Hindlimb muscle (tissue), 1 donor: ENCODE results near the gene STH. TPM values are rescaled to one million over a fixed set of nuclear protein-coding genes. Genes with fewer than 3 reads are reported as not detected.

Experiments
- DNase-seq: peaks from one replicate; pipeline ENCODE4 v3.0.0-alpha.2; 2013
- polyA plus RNA-seq: library from polyadenylated mRNA; unstranded; fragments of 120-200 nt; gene quantifications from one replicate; pipeline ENCODE4 v1.2.1, GENCODE V29; 2013; ENCODE audit not compliant: insufficient read length

The STH gene
- polyA plus RNA-seq, 1 donor, result not detected

DNA sequence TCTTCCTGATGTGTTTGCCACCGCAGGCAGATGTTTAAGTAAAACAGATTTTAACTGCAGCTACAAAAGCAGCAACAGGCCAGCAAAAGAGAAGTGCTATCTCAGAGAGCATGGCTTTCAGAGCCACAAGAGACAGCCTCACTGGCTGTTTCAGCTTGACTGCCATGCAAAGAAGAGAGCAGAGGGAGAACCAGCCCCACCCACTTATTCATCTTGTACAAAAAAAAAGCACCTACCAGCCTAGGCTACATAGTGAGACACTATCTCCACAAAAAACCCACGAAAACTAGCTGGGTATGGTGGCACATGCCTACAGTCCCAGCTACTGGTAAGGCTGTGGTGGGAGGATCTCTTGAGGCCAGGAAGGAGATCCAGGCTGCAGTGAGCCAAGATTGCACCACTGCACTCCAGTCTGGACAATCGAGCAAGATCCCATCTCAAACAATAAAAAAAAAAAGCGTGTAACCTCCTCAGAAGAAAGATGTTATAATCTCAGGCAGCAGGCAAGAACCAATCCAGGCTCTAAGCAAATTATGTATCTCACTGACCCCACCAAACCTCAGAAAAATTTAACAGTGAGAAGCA is 30.0 kb downstream of the STH start:
- no peak for DNase-seq

DNA sequence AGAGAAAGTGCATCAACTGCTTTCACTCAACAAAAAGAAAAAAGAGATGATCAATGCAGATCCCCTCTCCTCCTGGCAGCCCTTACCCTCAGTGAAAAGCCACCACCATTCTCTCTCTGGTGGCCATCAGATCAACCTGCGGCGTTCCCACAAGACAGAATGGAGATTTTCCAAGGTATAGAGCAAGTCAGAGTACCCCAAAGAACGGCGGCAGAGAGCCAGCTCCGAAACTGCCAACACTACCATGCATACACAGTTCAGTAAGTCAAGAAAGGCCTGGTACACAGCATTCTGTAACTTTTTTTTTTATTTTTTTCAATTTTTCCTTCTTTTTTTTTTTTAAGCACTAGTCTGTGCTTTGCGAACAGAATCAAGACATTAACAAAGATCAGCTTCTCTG is 30.6 kb downstream of the STH start:
- no peak for DNase-seq

DNA sequence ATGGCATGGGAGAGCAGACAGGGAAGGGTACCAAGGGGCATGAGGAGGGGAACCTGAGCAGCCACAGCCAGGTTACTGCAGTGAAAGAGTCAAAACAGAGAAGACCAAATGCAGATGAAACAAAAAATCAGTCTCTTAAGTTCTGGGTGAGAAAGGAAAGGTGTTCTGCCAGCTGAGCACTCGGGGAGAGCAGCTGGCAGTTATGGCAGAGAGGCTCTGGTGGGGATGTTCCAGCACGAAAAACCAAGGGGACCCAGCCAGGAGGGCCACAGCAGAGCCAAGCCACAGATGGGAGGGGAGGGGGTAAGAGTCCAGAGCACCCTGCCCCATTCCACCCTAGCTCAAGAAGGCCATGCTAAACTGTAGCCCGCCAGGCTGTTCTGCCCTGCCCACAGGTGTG is 31.7 kb downstream of the STH start:
- no peak for DNase-seq

DNA sequence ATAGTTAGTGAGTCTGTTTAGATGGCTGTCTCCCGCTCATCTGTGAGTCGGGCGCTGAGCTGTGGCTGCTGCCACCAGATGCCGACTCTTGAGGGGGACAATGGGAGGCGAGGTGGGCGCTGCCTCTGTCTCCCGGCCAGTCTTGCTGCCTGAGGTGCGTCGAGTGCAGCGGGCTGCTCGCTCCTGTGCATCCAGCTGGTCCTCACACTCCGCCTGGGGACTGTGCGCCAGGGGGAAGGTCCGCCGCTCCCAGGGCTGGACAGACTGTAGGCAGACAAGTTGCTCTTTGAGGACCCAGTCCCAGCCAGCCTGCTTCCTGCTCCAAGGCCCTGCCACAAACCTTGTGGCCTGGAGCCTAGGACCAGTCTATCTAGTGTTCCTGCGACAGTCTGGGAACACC is 32.4 kb downstream of the STH start:
- no peak for DNase-seq

DNA sequence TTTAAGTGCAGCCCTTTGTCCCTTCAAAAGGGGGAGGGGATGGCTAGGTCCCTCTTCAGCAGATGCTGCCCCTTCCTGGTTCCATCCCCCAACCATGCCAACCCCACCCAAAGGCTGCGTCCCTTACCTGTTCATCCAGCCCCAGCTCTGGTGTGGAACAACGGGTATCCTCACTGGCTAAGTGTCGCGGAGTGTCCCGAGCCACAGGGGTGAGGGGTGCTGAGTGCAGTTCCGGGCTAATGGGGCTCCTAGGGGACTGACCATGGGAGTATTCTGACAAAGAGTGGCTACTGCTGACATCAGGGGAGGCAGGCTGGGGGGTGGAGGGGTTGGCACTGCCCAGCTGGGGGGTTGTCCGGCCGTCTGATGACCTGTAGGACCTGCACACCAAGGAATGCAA is 32.9 kb downstream of the STH start:
- DNase-seq, result no peak

DNA sequence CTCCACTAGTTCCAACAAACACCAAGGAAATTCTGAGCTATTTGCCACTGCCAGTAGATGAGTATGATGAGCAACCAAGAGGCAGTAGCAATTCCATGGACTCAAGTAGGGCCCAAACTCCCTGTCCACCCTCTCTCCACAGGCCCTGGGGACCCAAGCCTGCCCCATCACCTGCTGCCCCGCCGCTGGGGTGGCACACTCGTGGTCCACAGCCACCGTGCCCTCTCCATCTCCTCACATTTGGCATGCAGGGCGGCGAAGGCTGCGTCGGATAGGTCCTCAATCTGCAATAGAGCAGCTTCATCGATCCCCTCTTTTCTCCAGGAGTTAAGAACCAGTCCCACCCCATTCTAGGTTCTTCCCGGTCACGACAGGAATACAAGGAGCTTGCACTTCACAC is 33.9 kb downstream of the STH start:
- no peak for DNase-seq

DNA sequence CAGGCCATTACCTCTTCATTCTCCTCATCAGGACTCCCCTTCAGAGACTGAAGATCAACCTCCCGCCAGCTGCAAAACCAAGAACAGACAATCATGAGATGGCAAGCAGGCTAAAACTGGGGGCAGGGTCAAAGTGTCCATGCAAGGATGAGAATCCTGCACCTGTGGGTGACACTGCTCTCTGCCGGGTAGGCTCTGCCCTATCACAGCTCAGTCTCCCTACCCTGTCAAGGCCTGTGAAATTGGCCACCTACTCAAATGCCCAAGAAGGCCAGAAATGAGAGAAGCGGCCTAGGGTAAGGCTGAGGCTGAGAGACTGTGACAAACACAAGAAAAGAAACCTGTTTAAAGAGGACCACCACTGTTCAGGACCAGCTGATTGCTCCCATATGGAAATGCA is 34.3 kb downstream of the STH start:
- DNase-seq, result no peak

DNA sequence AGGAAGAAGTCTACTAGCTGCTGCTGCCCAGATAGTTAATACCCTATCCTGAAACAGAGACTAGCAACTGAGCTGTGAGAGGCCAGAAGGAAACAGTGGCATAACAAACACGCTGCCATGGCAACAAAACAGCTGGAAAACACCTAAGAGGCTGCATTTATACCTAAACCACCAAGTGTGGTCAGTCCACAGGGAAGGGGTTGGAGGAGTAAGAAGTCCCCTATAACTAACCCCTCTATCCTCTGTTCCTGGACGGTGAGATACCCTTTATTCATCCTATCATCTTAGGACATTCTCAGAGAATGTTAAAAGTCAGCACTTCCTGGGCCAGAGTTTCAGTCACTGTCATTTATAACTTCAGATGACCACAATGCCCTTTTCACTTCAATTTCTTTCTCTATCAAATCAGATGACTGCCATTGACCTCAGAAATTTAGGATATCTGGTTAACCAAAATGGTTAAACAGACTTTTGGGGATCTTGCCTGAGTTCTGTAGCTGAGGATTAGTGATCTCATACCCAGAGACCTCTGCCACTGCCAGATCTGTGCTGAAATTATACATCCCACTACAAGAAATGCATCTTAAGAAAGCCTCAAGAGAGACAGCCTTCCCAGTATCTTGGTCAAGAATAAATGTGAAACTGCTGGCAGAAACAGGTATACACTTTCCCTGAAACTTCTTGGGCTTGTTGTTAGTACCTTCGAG is 36.2 kb downstream of the STH start:
- DNase-seq, result no peak

DNA sequence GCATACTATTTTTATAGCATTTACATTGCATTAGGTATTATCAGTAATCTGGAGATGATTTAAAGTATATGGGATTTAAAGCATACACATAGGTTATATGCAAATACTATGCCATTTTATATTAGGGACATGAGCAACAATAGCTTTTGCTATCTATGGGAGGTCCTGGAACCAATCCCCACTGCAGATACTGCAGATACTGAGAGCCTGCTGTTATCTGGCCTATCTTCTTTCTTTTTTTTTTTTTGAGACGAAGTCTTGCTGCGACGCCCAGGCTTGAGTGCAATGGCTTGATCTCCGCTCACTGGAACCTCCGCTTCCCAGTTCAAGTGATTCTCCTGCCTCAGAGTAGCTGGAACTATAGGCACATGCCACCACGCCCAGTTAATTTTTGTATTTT is 37.4 kb downstream of the STH start:
- DNase-seq, result no peak

DNA sequence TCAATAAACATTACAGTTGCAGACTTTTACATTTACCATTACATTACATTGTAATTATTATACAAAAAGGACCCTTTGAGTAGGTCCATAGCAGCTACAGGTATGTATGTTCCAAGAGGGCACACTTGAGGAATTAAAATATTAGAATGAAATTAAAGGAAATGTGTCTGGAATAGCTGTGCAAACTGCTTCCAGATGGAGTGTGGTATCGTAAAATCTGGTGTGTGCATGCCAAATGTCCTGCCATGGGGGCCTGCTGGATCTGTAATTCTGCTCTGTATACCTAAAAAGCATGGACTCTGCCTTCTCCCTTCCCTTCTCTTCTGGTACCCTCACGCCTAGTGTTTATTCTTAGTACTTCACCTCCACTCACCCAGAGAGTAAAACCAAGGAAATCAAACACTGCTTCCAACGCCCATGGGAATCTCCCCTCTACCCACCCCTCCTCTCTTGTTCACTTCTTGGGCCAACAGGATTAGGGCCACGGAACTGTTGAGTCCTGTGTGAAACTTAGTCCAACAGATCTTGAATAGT is 38.7 kb downstream of the STH start:
- no peak for DNase-seq

DNA sequence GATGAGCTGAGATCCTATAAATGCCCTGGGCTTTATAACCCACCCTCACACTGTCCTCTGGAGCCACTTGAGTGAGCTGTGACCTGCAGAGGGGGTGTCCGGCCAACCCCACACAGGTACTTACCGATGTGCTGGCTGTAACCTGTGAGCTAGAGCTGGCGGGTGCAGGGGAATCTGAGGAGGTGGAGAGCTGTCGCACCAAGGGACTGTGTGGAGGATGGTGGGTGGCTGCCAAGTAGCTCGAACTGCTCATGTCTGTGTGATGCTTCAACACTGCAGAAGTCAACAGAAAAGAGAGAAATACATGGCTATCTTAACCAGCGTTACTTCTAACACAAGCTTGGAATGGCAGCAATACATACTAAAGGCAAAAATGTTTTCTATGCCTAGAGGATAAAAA is 39.4 kb downstream of the STH start:
- DNase-seq, result no peak

DNA sequence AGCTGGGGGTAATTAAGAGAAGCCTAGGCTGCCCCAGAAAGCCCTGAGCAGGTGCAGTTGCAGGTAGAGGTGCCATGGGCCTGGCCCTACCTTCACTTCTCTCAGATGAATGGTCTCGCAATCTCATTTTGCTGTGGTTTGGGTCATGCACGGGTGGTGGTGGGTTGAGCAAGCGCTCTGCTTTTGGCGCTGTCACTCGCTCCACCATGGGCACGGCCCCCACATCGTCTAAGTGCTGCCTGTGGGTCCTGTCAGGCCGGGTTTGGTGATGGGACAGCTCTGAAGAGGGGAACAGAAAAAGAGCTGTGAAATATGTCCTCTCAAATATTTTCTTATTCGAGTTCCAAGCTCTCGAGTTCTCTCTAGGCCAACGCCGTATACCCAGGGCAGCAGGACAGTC is 39.9 kb downstream of the STH start:
- no peak for DNase-seq

DNA sequence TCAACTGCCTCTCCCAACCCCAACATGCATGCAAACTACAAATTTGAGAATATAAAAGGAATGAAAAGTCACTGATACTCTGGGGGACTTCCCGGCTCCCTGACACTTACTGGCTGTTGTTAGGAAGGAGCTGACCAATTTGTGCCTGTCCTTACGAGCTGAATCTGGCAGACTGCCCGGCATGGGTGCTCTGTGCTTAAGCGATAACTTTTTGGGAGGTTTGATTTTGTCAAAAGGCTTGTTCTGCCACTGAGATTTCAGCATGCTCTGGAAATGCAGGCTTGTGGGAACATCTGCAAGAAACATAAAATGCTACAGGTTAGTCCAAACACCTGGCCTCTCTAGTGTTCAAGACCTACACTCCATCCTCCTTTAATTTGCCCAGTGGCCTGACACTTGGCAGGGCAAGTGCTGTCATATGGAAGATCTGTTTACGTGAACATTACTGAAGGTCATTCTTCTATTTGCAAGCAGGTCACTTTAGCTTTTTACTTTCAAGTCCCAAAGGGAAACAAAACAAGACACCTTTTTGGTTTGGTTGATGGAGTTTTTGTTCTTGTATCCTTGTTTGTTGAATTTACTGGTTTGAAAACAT is 40.6 kb downstream of the STH start:
- no peak for DNase-seq

DNA sequence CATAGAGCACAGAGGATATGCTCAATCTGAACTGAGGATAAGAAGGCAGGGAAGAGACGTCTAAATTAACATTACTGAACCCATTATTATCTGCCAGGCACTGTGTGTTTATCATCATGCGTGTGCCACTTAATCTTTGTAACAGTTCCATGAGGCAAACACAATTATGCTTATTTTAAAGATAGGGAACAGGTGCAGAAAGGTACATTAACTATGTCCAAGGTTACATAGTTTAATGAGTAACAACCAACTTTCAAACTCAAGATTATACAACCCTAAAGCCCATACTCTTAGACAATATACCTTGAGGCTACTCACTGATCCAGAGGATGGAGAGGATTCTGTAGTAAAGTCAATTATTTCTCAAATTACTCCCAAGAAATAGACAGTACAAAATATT is 43.2 kb downstream of the STH start:
- DNase-seq, result no peak

DNA sequence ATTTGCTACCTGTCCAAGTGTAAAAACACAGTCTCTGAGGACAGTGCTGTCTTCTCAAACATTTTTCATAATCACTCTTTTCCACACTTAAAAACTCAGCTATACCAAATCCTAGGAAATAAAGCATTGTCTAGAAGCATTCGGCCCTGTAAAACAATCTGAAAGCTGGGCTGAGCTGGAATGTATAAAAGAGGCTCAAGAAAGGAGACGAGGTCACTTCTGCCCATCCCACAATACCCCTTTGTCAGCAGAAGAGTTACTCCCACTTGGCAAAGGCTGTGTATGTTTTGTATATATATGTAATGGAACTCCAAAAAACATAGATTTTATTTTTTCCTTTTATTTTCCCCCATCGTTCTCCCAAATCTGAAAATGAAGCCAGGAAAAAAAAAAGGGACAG is 43.9 kb downstream of the STH start:
- no peak for DNase-seq

DNA sequence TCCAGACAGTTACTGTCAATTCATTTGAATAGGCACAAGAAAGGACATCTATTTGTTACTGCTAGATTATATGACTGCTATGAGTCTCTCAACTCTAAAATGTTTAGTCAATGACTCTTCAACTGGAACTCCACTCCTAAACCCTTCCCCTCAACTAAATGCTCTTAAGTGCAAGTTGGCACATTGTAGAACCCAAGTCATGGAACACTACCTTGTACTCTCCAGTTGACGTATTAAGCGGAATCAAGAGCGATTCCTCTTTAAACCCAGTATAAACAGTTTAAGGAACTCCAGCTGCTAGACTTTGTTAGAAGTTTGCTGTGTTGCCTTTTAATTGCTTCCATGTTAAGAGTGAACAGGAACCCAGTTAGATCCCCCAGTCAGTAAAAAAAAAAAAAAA is 44.6 kb downstream of the STH start:
- DNase-seq, result no peak

DNA sequence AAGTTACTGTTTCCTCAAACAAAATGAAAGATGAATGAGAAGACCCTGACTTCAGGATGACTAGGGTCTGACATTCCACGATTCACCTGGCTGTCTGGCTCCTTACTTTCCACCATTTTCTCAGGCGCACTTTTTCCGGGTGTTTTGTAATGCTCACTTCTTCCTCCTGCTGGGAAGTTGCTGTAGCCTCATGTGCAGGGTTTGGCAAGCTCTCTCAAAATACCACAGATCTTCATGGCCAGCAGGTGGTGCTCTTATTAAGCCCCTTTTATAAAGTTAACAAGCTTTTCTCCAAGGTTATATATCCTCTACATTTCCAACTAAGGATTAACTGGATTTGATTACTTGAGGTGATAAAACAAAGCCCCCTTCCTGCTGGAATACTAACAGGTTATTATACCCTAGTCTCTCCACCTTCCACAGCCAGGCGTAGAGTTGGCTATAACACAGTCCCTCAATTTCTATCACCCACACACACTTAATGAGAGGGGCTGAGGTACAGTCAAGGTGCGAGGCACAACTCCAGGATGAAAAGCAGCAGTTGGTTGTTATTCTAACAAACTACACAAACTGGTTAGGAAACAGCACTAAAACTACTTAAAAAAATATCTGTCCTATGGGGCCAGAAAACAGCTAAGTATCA is 45.4 kb downstream of the STH start:
- DNase-seq, result peak; percentile 79

DNA sequence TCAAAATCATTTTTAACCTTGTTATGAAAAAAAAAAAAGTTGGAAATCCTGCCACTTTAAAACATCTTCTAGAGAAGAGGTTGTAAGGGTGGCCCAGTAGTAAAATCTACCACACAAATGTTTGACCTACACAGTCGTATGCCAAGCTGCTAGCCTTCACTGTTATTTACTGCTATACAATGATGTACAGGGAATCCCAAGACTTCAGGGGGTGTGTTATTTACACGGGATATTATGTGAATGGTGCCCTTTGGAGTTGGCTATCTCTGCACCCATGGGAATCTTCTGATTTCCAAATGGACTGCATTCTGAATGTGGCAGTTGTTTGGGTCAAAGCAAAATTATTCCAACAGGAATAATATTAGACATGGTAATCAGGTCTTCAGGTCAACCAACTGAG is 45.9 kb downstream of the STH start:
- DNase-seq, result no peak

DNA sequence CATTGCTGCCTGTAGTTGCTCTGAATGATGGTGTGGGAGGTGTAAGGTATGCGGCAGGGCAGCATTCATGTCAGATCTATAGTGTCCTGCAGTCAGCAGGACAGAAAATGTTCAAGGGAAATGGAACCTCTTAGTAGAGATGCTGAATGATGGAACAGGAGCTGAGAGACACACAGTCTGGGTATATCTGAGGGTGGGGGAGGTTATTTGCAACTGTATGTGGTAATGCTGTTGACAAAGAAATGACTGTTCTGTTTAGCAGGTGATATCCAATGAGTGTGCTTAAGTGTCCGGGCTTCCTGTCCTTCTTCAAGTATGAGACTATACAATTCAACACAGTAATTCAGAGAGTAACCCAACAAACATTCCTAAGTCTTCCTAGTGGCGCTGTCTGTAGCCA is 46.6 kb downstream of the STH start:
- DNase-seq, result no peak

DNA sequence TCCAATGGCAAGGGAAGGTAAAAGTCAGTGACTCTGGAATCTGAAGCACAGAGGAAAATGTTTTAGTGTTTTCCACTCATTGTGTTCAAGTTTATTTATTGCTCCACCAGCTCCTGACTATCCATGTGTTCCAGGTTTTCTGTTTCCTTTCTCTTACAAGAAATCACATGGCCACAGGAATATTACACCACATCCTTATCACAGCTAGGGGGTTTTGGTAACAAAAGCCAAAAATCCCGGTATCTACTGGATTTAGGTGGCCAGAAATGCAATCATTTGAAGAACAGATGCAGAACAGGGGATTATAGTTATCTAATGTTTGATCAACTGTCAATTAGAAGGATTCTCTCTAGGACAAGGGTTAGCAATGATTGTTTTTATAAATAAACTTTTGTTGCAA is 47.9 kb downstream of the STH start:
- no peak for DNase-seq

DNA sequence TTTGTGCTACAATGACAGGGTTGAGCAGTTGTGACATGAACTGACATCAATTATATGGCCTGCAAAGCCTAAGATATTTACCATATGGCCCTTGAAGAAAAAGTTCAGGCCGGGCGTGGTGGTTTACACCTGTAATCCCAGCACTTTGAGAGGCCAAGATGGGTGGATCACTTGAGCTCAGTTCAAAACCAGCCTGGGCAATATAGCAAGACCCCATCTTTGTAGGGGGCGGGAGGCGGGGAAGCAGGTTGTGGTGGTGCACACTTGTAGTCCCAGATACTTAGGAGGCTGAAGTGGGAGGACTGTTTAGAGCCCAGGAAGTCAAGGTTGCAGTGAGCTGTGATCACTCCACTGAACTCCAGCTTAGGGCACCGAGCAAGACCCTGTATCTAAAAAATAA is 48.3 kb downstream of the STH start:
- DNase-seq, result no peak

DNA sequence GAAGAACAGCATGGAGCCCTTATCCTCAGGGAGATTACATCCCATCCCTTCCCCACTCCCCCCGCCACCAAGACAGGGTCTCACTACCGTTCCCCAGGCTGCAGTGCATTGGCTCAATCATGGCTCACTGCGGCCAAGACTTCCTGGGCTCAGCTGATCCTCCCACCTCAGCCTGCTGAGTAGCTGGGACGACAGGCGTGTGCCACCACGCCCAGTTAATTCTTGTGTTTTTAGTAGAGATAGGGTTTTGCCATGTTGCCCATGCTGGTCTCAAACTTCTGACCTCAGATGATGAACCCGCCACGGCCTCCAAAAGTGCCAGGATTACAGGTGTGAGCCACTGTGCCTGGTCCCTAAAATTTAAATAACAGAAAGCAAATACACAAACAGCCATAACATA is 48.8 kb downstream of the STH start:
- DNase-seq, result no peak
